GM12892 (cell line): ENCODE data around the gene CAMK1D.

ENCODE experiments used
- POLR2A ChIP-seq: IDR thresholded peaks from 2 replicates; pipeline ENCODE4 v1.6.1; 2011; ENCODE audit warnings: low read depth, low read length, control low read depth
- TAF1 ChIP-seq: IDR thresholded peaks from 2 replicates; pipeline ENCODE4 v1.6.1; 2011; ENCODE audit warnings: low read depth, mild to moderate bottlenecking, control low read depth, low read length, borderline replicate concordance

DNA sequence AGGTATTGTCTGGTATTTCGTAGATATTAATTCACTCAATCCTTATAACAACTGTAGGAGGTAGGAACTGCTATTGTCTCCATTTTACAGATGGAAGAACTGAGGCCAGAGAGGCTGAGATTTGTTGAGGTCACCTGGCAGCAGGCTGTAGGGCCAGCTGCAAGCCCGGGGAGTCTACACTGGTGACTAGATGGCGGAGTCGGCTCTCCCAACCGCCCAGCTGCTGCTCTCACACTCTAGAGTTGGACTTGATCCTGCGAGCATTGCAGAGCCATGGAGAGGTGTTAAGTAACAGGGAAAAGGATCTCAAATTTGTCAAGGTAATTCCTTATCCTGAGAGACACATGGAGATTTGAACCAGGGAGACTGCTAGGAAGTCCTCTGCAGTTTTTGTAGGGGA lies 124.1 kb downstream of the CAMK1D start:
- no peak for TF ChIP-seq POLR2A
- TF ChIP-seq TAF1 = no peak
